Measurements from ENCODE around the gene MRPL21. TPM values are rescaled to one million over a fixed set of nuclear protein-coding genes. Genes with fewer than 3 reads are reported as not detected.

Gene MRPL21
- total and polyA plus RNA-seq, 9 of the 15 experiments (the other 6 are each of a cell fraction or from before 2014, with no cell fraction given) = 196 to 618 (median 232) TPM

GRCh38 chr11:68855205-68855981, 48.2 kb downstream of the MRPL21 start:
- H2AFZ ChIP-seq (ENCODE audit: low read depth, low read length) = no peak overlapping the region; the same call in 1 of the 2 replicates
- H3K4me3 ChIP-seq = no peak overlapping the region
- ChIA-PET CTCF (ENCODE audit: low intra/inter-chr PET ratio) (no interaction called here), POLR2A (interaction anchor here (0.7 kb wide), 1 partner anchor 238 kb away, joined by 3 read pairs; no protein-coding TSS in a partner anchor)
- H3K9me1 ChIP-seq (ENCODE audit: control insufficient read depth, insufficient read depth, low read length) = no peaks in the 10 kb centered on the region
- no peak overlapping the region for H3K9ac ChIP-seq (ENCODE audit: insufficient read depth in 1 of 2, low read depth in 2 of 2, low read length in 2 of 2)
- FAIRE-seq = no peak
- ATAC-seq = peak; percentile 27; the same call in 2 of the 3 replicates
- H3K4me2 ChIP-seq (ENCODE audit: insufficient read depth, low read length) = no peak overlapping the region
- peaks cover 0 to 8% of the 10 kb centered on the region in 2 experiments; a peak in 2 of 5 replicates for H3K27me3 ChIP-seq (ENCODE audit: control insufficient read depth in 2 of 2, insufficient read depth in 2 of 2, low read length in 2 of 2)
- peaks cover 14 to 22% of the 10 kb centered on the region in 2 experiments for H3K4me1 ChIP-seq (replicated peaks in 1 of 2; ENCODE audit: control insufficient read depth in 2 of 2, insufficient read depth in 2 of 2, low read length in 2 of 2)
- no peak for DNase-seq (ENCODE audit: extremely low read depth in 1 of 4, low spot score in 3 of 4)
- no TSS peak for BruUV-seq (replicated peaks)
- no peak overlapping the region for H3K27ac ChIP-seq (ENCODE audit: extremely low read depth, low read depth, low read length)
- intact Hi-C loops (cut with micrococcal nuclease) (no loop called here), in situ Hi-C loops (cut with MboI) (no loop called here)
- H3K36me3 ChIP-seq (ENCODE audit: control insufficient read depth, insufficient read depth, low read length) = no peaks in the 10 kb centered on the region
- no peaks in the 10 kb centered on the region for H4K20me1 ChIP-seq (replicated peaks; ENCODE audit: control insufficient read depth, insufficient read depth, low read length)
- H3K79me2 ChIP-seq (ENCODE audit: control insufficient read depth, insufficient read depth, low read length) = no peaks in the 10 kb centered on the region
- no peaks in the 10 kb centered on the region for H3K9me3 ChIP-seq (replicated peaks; ENCODE audit: control insufficient read depth, insufficient read depth, low read depth, low read length)
- 55% methylated on average over 20 of the region's 62 CpGs for WGBS (ENCODE audit: insufficient coverage, low coverage, missing lambda C conversion rate)
- 0 out of 2 replicates have a peak, but pooled peaks have one; percentile 15 for TF ChIP-seq POLR2G (IDR thresholded peaks at IDR 0.05; ENCODE audit: low read depth, low read length)
- no peak for TF ChIP-seq ELK3 (CRISPR knock-in tag; IDR thresholded peaks at IDR 0.05)
- TF ChIP-seq BRF2 (IDR thresholded peaks at IDR 0.05; ENCODE audit: borderline replicate concordance, insufficient read depth, insufficient read length) = no peak
- TF ChIP-seq SNAPC5 (CRISPR knock-in tag; IDR thresholded peaks at IDR 0.05) = no peak
- no peak for TF ChIP-seq ZNF232 (CRISPR knock-in tag; IDR thresholded peaks at IDR 0.05)
- TF ChIP-seq ZNF134 (CRISPR knock-in tag; conservative IDR thresholded peaks at IDR 0.05) = no peak
- TF ChIP-seq ESRRA (IDR thresholded peaks at IDR 0.05; ENCODE audit: borderline replicate concordance, low read depth) = no peak
- no peak for TF ChIP-seq ZFX (CRISPR knock-in tag; IDR thresholded peaks at IDR 0.05)
- no peak for TF ChIP-seq RBM14 (IDR thresholded peaks at IDR 0.05; ENCODE audit: borderline replicate concordance, insufficient read depth, low read depth, low read length)
- TF ChIP-seq RBFOX2 (IDR thresholded peaks at IDR 0.05; ENCODE audit: low read depth, low read length) = 0 out of 2 replicates have a peak, but pooled peaks have one; percentile 24
- TF ChIP-seq ZNF280B (CRISPR knock-in tag; IDR thresholded peaks at IDR 0.05) = no peak
- no peak for TF ChIP-seq ZBTB2 (IDR thresholded peaks at IDR 0.05)

Data from K562 (cell line).